GM23338 (cell line): ENCODE measurements around the gene ANKRD17. TPM values are rescaled to one million over a fixed set of nuclear protein-coding genes. Genes with fewer than 3 reads are reported as not detected.

ENCODE experiments used
- ATAC-seq: fragments of 200-7000 bp; cut with Tn5 transposase; 3 replicates; pipeline ENCODE4 v1.9.1; 2020
- DNase-seq: peaks from one replicate; pipeline ENCODE4 v3.0.0-alpha.2; 2015; ENCODE audit warnings: low spot score
- H2AFZ ChIP-seq: fragments of 200-600 bp; sonication (generic); 2 replicates; pipeline ENCODE4 v1.8.0; 2016; ENCODE audit warnings: antibody characterized with exemption, mild to moderate bottlenecking, moderate library complexity
- H3F3A ChIP-seq: fragments of 200-600 bp; sonication (generic); replicated peaks from 2 replicates; pipeline ENCODE4 v1.8.0; 2017; ENCODE audit warnings: antibody characterized with exemption, mixed run types, low read depth
- H3K27ac ChIP-seq: fragments of 200-600 bp; sonication (generic); 2 replicates; pipeline ENCODE4 v1.6.1; 2016; ENCODE audit warnings: low read depth
- H3K27me3 ChIP-seq: fragments of 200-600 bp; sonication (generic); 2 replicates; pipeline ENCODE4 v1.8.0; 2016; ENCODE audit warnings: mild to moderate bottlenecking, mixed run types, moderate library complexity; ENCODE audit not compliant: insufficient read depth
- H3K36me3 ChIP-seq: fragments of 200-600 bp; sonication (generic); 2 replicates; pipeline ENCODE4 v1.8.0; 2016; ENCODE audit warnings: mild to moderate bottlenecking; ENCODE audit not compliant: insufficient read depth
- H3K4me1 ChIP-seq: fragments of 200-600 bp; sonication (generic); 2 replicates; pipeline ENCODE4 v1.8.0; 2016; ENCODE audit warnings: mild to moderate bottlenecking, moderate library complexity; ENCODE audit not compliant: insufficient read depth
- H3K4me2 ChIP-seq: fragments of 200-600 bp; sonication (generic); 2 replicates; pipeline ENCODE4 v1.7.1; 2017; ENCODE audit warnings: mixed run types
- H3K4me3 ChIP-seq: fragments of 200-600 bp; sonication (generic); 2 replicates; pipeline ENCODE4 v1.6.1; 2016; ENCODE audit warnings: mixed run types
- H3K79me2 ChIP-seq: fragments of 200-600 bp; sonication (generic); replicated peaks from 2 replicates; pipeline ENCODE4 v1.8.0; 2017; ENCODE audit warnings: mild to moderate bottlenecking; ENCODE audit not compliant: insufficient read depth
- H3K9me2 ChIP-seq: fragments of 200-600 bp; sonication (generic); 2 replicates; pipeline ENCODE4 v1.8.0; 2017; ENCODE audit not compliant: insufficient read depth
- H4K20me1 ChIP-seq: fragments of 200-600 bp; sonication (generic); replicated peaks from 2 replicates; pipeline ENCODE4 v1.8.0; 2017; ENCODE audit warnings: mild to moderate bottlenecking; ENCODE audit not compliant: insufficient read depth
- H3K27ac Mint-ChIP-seq: 2 replicates; pipeline ENCODE4 v1.8.0; 2020; ENCODE audit warnings: inconsistent platforms, mild to moderate bottlenecking, moderate library complexity, mixed read lengths
- H3K27me3 Mint-ChIP-seq: 3 replicates; pipeline ENCODE4 v1.8.0; 2022; ENCODE audit warnings: low read depth, mild to moderate bottlenecking, moderate library complexity, mixed read lengths, inconsistent platforms; ENCODE audit not compliant: insufficient read depth, poor library complexity
- H3K36me3 Mint-ChIP-seq: 3 replicates; pipeline ENCODE4 v1.8.0; 2021; ENCODE audit warnings: low read depth, mild to moderate bottlenecking, inconsistent platforms, moderate library complexity, mixed read lengths
- H3K4me1 Mint-ChIP-seq: 3 replicates; pipeline ENCODE4 v1.8.0; 2020; ENCODE audit warnings: mild to moderate bottlenecking, inconsistent platforms, mixed read lengths
- H3K4me3 Mint-ChIP-seq: 3 replicates; pipeline ENCODE4 v1.8.0; 2021; ENCODE audit warnings: moderate library complexity, mild to moderate bottlenecking, inconsistent platforms, mixed read lengths
- H3K9me3 Mint-ChIP-seq: 3 replicates; pipeline ENCODE4 v1.8.0; 2020; ENCODE audit warnings: moderate library complexity, mild to moderate bottlenecking, inconsistent platforms, mixed read lengths
- CTCF ChIP-seq, 2 experiments: fragments of 200-600 bp in 1 of 2; sonication (generic) in 1 of 2; conservative IDR thresholded peaks; 2 replicates each; pipeline versions ENCODE4 v1.5.1 to v1.6.1; 2016 to 2017; ENCODE audit warnings: antibody characterized with exemption in 2 of 2, low read depth in 2 of 2, mild to moderate bottlenecking in 2 of 2, moderate library complexity in 1 of 2
- EZH2phosphoT487 ChIP-seq: fragments of 200-600 bp; sonication (generic); IDR thresholded peaks from one replicate; pipeline ENCODE4 v1.8.1; 2018; ENCODE audit warnings: antibody characterized with exemption; ENCODE audit not compliant: unreplicated experiment
- JUNB ChIP-seq: IDR thresholded peaks from one replicate; pipeline ENCODE4 v1.6.1; 2016; ENCODE audit warnings: antibody characterized with exemption; ENCODE audit not compliant: unreplicated experiment
- NANOG ChIP-seq: IDR thresholded peaks from 2 replicates; pipeline ENCODE4 v1.6.1; 2016; ENCODE audit warnings: antibody characterized with exemption, borderline replicate concordance
- POLR2AphosphoS5 ChIP-seq: IDR thresholded peaks from 2 replicates; pipeline ENCODE4 v1.6.1; 2016; ENCODE audit warnings: antibody characterized with exemption, low read depth
- ZNF114 ChIP-seq: fragments of 250-450 bp; sonication (Bioruptor Pico); IDR thresholded peaks from 2 replicates; pipeline ENCODE4 v1.5.0; 2020; ENCODE audit warnings: mild to moderate bottlenecking, moderate library complexity
- ZNF331 ChIP-seq: fragments of 250-450 bp; sonication (Bioruptor Pico); IDR thresholded peaks from 2 replicates; pipeline ENCODE4 v1.5.0; 2020; ENCODE audit warnings: low read depth, mild to moderate bottlenecking, moderate library complexity
- ZNF462 ChIP-seq: fragments of 250-450 bp; sonication (Bioruptor Pico); IDR thresholded peaks from 2 replicates; pipeline ENCODE4 v1.5.0; 2020; ENCODE audit warnings: mild to moderate bottlenecking, moderate library complexity
- polyA plus RNA-seq: library from polyadenylated mRNA; unstranded; fragments of >200 nt; fragmentation: Nextera tagmentation; extraction: Ambion mirVana; gene quantifications from 2 replicates; pipeline ENCODE4 v1.2.1, GENCODE V29; 2016
- total RNA-seq: library from RNA; depleted of rRNA; stranded (reverse); fragments of >200 nt; shearing (Covaris generic); gene quantifications from 2 replicates; pipeline ENCODE4 v1.2.3, GENCODE V29; 2014

ANKRD17 gene
- total and polyA plus RNA-seq, 2 experiments from 2014 or later = 41.9 to 85.3 TPM

GRCh38 chr4:73259571-73260090 lies 1.0 kb upstream of the ANKRD17 start:
- ATAC-seq = peak; percentile 2; the same call in 2 of the 3 replicates
- H3F3A ChIP-seq = no peaks in the 10 kb centered on the region; the same call in 1 of the 2 replicates
- DNase-seq = peak; percentile 21
- H3K4me3 Mint-ChIP-seq = peak overlapping the region; percentile 95
- no peaks in the 10 kb centered on the region; the same call in 2 of the 3 replicates for H3K9me3 Mint-ChIP-seq
- H4K20me1 ChIP-seq = peaks cover 11% of the 10 kb centered on the region
- peaks cover 16% of the 10 kb centered on the region for H3K4me1 ChIP-seq
- no peaks in the 10 kb centered on the region for H3K9me2 ChIP-seq
- H3K27ac Mint-ChIP-seq = peak overlapping the region; percentile 98
- no peaks in the 10 kb centered on the region for H3K36me3 ChIP-seq
- H3K4me3 ChIP-seq = peak overlapping the region; percentile 82
- TF ChIP-seq JUNB = no peak
- TF ChIP-seq NANOG = no peak
- TF ChIP-seq EZH2phosphoT487 = no peak
- TF ChIP-seq ZNF331 = no peak
- no peaks in the 10 kb centered on the region for H3K27me3 ChIP-seq
- H3K27me3 Mint-ChIP-seq = peaks cover 13% of the 10 kb centered on the region
- peak overlapping the region; percentile 79 for H2AFZ ChIP-seq
- H3K36me3 Mint-ChIP-seq = peaks cover 23% of the 10 kb centered on the region
- peak overlapping the region; percentile 98 for H3K27ac ChIP-seq
- peaks cover 64% of the 10 kb centered on the region for H3K79me2 ChIP-seq
- peak overlapping the region; percentile 94 for H3K4me2 ChIP-seq
- peaks cover 13% of the 10 kb centered on the region for H3K4me1 Mint-ChIP-seq

GRCh38 chr4:73258436-73258685 lies 237 bp downstream of the ANKRD17 start:
- Histone ChIP-seq H3F3A (no peaks in the 10 kb centered on the region; the same call in 1 of the 2 replicates), H3K27me3 (no peaks in the 10 kb centered on the region), H3K27ac (peak overlapping the region; percentile 83; the same call in 1 of the 2 replicates), H3K36me3 (no peaks in the 10 kb centered on the region), H3K9me2 (no peaks in the 10 kb centered on the region), H3K4me1 (peaks cover 16% of the 10 kb centered on the region), H4K20me1 (peaks cover 21% of the 10 kb centered on the region), H2AFZ (no peak overlapping the region), H3K79me2 (peaks cover 77% of the 10 kb centered on the region), H3K4me3 (peak overlapping the region; percentile 82), H3K4me2 (peak overlapping the region; percentile 94)
- TF ChIP-seq ZNF114 = no peak
- TF ChIP-seq CTCF (conservative IDR thresholded peaks at IDR 0.05; ENCODE audit: low read depth in 2 of 2) = peak in 1 of 2 experiments; percentile 31; a peak in 2 of 4 replicates
- no peak for TF ChIP-seq EZH2phosphoT487
- TF ChIP-seq ZNF462 = no peak
- TF ChIP-seq JUNB = no peak
- TF ChIP-seq POLR2AphosphoS5 = no peak
- no peak for TF ChIP-seq NANOG
- Mint-ChIP-seq H3K4me3 (peak overlapping the region; percentile 95), H3K36me3 (peaks cover 29% of the 10 kb centered on the region), H3K4me1 (peaks cover 18% of the 10 kb centered on the region), H3K27ac (peak overlapping the region; percentile 99), H3K9me3 (no peaks in the 10 kb centered on the region; the same call in 2 of the 3 replicates), H3K27me3 (peaks cover 13% of the 10 kb centered on the region)
- DNase-seq = no peak
- peak; percentile 16; the same call in 2 of the 3 replicates for ATAC-seq
